ENCODE measurements around the gene ERICH4. TPM values are rescaled to one million over a fixed set of nuclear protein-coding genes. Genes with fewer than 3 reads are reported as not detected.

Gene ERICH4
- total and polyA plus RNA-seq, 2 of the 13 experiments (the other 11 are each of a cell fraction or from before 2014, with no cell fraction given): 0.40 to 0.64 TPM

DNA sequence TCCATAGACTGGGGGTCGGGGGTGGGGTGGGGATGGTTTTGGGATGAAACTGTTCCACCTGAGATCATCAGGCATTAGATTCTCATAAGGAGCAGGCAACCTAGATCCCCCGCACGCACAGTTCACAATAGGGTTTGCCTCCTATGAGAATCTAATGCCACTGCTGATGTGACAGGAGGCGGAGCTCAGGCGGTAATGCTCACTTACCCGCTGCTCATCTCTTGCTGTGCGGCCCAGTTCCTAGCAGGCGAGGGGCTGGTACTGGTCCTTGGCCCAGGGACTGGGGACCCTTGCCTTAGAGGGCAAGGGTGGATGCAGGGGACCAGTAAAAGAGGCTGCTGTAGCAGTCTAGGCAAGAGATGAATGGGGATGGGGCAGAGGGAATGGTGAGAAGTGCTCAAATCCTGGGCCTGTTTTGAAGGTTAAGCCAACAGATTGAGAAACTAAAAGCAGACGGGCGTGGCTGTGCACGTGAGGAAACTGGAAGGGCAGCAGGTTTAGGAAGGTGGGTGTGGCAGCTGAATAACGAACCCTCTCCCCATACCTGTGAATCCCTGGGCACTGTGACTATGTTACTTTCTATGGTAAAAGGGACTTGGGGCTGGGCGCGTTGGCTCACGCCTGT is 1.5 kb upstream of the ERICH4 start:
- H3K4me3 ChIP-seq (replicated peaks in 1 of 3; ENCODE audit: insufficient read depth in 1 of 3, low read depth in 2 of 3, low read length in 3 of 3): no peak overlapping the region
- H3K36me3 ChIP-seq (replicated peaks in 1 of 2; ENCODE audit: control insufficient read depth in 1 of 2, insufficient read depth in 2 of 2, low read length in 2 of 2): peaks cover 0 to 3% of the 10 kb centered on the region in 2 experiments; a peak in 1 of 5 replicates
- DNase-seq (ENCODE audit: low spot score) (no peak), ATAC-seq (no peak), FAIRE-seq (no peak)
- in situ Hi-C loops (cut with HindIII; ENCODE audit: extremely low pct_ligation_motif_present, low pct_unique_long_range_greater_than_20kb) (loop anchor here (5.0 kb wide), 1 partner anchor 121 kb away; no protein-coding TSS in a partner anchor), intact Hi-C loops (cut with micrococcal nuclease; ENCODE audit: unreplicated experiment) (no loop called here)
- H3K4me1 ChIP-seq (ENCODE audit: insufficient read depth, low read length): peaks cover 45% of the 10 kb centered on the region
- no TSS peak for BruUV-seq (replicated peaks)
- H3K27me3 ChIP-seq (ENCODE audit: control insufficient read depth in 1 of 2, insufficient read depth in 2 of 2, low read length in 2 of 2): no peaks in the 10 kb centered on the region
- no peaks in the 10 kb centered on the region for H4K20me1 ChIP-seq (ENCODE audit: insufficient read depth, low read length)
- ChIA-PET CTCF (ENCODE audit: low intra/inter-chr PET ratio, low total read pairs) (no interaction called here), POLR2A (no interaction called here)
- H3K9ac ChIP-seq (ENCODE audit: insufficient read depth, low read depth, low read length): no peak overlapping the region
- TF ChIP-seq BHLHE40 (IDR thresholded peaks at IDR 0.05; ENCODE audit: low read length) (peak; percentile 61), GABPB1 (CRISPR knock-in tag; IDR thresholded peaks at IDR 0.05) (no peak)
- no peak overlapping the region for H2AFZ ChIP-seq (ENCODE audit: low read length)
- H3K27ac ChIP-seq (ENCODE audit: extremely low read length, insufficient read depth, low read length): no peak overlapping the region
- H3K4me2 ChIP-seq (ENCODE audit: low read depth, low read length): peak overlapping the region; percentile 39; the same call in 1 of the 2 replicates
- WGBS (ENCODE audit: low lambda C conversion rate): 37% methylated on average over 12 of the region's 15 CpGs
- no peaks in the 10 kb centered on the region for H3K9me3 ChIP-seq (ENCODE audit: low read length)
- H3K79me2 ChIP-seq (ENCODE audit: insufficient read depth, low read length): peaks cover 3% of the 10 kb centered on the region

DNA sequence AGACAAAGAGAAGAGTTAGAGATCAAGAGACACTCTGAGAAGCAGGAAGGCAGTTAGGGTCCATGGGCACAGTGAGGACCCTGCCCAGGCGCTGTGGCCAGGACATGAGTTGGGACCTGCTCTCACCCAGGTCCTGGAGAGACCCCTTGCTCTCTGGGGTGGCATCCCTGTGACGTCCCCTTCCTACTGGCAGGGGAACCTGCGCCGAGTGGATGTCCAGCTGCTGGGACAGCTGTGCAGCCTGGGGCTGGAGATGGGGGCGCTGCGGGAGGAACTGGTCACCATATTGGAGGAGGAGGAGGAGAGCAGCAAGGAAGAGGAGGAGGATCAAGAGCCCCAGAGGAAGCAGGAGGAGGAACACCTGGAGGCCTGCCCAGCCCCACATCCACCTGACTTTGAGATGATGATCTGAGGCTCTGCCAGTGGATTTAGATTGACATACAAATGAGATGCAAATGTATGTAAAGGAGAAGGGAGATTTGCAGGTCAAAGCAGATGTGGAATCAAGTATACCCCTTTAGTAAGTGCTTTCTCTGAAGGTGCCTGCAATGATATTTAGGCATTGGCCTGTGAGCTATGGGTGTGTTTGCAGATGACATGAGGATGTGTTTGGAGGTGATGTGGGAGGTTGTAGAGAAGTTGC is 978 bp downstream of the ERICH4 start:
- Histone ChIP-seq H4K20me1 (ENCODE audit: insufficient read depth, low read length) (no peaks in the 10 kb centered on the region), H3K79me2 (ENCODE audit: insufficient read depth, low read length) (peaks cover under 1% of the 10 kb centered on the region), H3K4me3 (replicated peaks in 1 of 3; ENCODE audit: insufficient read depth in 1 of 3, low read depth in 2 of 3, low read length in 3 of 3) (no peak overlapping the region), H3K9ac (ENCODE audit: insufficient read depth, low read depth, low read length) (no peak overlapping the region), H3K27me3 (ENCODE audit: control insufficient read depth in 1 of 2, insufficient read depth in 2 of 2, low read length in 2 of 2) (no peaks in the 10 kb centered on the region), H3K4me1 (ENCODE audit: insufficient read depth, low read length) (peaks cover 38% of the 10 kb centered on the region), H3K9me3 (ENCODE audit: low read length) (no peaks in the 10 kb centered on the region), H3K4me2 (ENCODE audit: low read depth, low read length) (peak overlapping the region; percentile 77; the same call in 1 of the 2 replicates), H2AFZ (ENCODE audit: low read length) (no peak overlapping the region), H3K36me3 (replicated peaks in 1 of 2; ENCODE audit: control insufficient read depth in 1 of 2, insufficient read depth in 2 of 2, low read length in 2 of 2) (no peaks in the 10 kb centered on the region), H3K27ac (ENCODE audit: extremely low read length, insufficient read depth, low read length) (no peak overlapping the region)
- intact Hi-C loops (cut with micrococcal nuclease; ENCODE audit: unreplicated experiment): no loop called here
- no TSS peak for BruUV-seq (replicated peaks)
- FAIRE-seq (no peak), ATAC-seq (no peak), DNase-seq (ENCODE audit: low spot score) (no peak)
- POLR2A ChIA-PET: no interaction called here
- CTCF ChIA-PET (ENCODE audit: low intra/inter-chr PET ratio, low total read pairs): no interaction called here
- 81% methylated on average over 3 of the region's 6 CpGs for WGBS (ENCODE audit: low lambda C conversion rate)
- TF ChIP-seq TARDBP (CRISPR knock-in tag; IDR thresholded peaks at IDR 0.05): no peak
- no peak for TF ChIP-seq NFIC (IDR thresholded peaks at IDR 0.05; ENCODE audit: low read length)
- TF ChIP-seq, protein P1, sequence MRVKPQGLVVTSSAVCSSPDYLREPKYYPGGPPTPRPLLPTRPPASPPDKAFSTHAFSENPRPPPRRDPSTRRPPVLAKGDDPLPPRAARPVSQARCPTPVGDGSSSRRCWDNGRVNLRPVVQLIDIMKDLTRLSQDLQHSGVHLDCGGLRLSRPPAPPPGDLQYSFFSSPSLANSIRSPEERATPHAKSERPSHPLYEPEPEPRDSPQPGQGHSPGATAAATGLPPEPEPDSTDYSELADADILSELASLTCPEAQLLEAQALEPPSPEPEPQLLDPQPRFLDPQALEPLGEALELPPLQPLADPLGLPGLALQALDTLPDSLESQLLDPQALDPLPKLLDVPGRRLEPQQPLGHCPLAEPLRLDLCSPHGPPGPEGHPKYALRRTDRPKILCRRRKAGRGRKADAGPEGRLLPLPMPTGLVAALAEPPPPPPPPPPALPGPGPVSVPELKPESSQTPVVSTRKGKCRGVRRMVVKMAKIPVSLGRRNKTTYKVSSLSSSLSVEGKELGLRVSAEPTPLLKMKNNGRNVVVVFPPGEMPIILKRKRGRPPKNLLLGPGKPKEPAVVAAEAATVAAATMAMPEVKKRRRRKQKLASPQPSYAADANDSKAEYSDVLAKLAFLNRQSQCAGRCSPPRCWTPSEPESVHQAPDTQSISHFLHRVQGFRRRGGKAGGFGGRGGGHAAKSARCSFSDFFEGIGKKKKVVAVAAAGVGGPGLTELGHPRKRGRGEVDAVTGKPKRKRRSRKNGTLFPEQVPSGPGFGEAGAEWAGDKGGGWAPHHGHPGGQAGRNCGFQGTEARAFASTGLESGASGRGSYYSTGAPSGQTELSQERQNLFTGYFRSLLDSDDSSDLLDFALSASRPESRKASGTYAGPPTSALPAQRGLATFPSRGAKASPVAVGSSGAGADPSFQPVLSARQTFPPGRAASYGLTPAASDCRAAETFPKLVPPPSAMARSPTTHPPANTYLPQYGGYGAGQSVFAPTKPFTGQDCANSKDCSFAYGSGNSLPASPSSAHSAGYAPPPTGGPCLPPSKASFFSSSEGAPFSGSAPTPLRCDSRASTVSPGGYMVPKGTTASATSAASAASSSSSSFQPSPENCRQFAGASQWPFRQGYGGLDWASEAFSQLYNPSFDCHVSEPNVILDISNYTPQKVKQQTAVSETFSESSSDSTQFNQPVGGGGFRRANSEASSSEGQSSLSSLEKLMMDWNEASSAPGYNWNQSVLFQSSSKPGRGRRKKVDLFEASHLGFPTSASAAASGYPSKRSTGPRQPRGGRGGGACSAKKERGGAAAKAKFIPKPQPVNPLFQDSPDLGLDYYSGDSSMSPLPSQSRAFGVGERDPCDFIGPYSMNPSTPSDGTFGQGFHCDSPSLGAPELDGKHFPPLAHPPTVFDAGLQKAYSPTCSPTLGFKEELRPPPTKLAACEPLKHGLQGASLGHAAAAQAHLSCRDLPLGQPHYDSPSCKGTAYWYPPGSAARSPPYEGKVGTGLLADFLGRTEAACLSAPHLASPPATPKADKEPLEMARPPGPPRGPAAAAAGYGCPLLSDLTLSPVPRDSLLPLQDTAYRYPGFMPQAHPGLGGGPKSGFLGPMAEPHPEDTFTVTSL (CRISPR knock-in tag; IDR thresholded peaks at IDR 0.05; ENCODE audit: borderline replicate concordance): no peak
- TF ChIP-seq ZFX (CRISPR knock-in tag; IDR thresholded peaks at IDR 0.05; ENCODE audit: low read depth): no peak
- in situ Hi-C loops (cut with HindIII; ENCODE audit: extremely low pct_ligation_motif_present, low pct_unique_long_range_greater_than_20kb): loop anchor here (5.0 kb wide), 1 partner anchor 118 kb away; no protein-coding TSS in a partner anchor

Measured in HepG2 (cell line).